Bronchial epithelial cell (primary cell): ENCODE data around the gene WDR64. TPM values are rescaled to one million over a fixed set of nuclear protein-coding genes. Genes with fewer than 3 reads are reported as not detected.
A peak's percentile ranks its signal among the peaks of the same experiment; 100 is the strongest.

Experiments
- DNase-seq: peaks from one replicate; pipeline ENCODE4 v3.0.0-alpha.2; 2010; ENCODE audit warnings: low read depth
- FAIRE-seq: peaks from 2 replicates; lab custom pipeline; 2011; peaks lifted over from hg19 to GRCh38; lab: Jason Lieb, UNC
- H3K27me3 ChIP-seq: 2 replicates; pipeline ENCODE4 v1.5.1; 2011; ENCODE audit warnings: low read length; ENCODE audit not compliant: control insufficient read depth, insufficient read depth
- H3K36me3 ChIP-seq: 2 replicates; pipeline ENCODE4 v1.5.1; 2011; ENCODE audit warnings: low read length; ENCODE audit not compliant: control insufficient read depth, insufficient read depth
- H3K4me3 ChIP-seq: 2 replicates; pipeline ENCODE4 v1.5.1; 2011; ENCODE audit warnings: mild to moderate bottlenecking, low read depth, low read length, control low read depth
- total RNA-seq: library from RNA; depleted of rRNA; stranded (reverse); fragments of >200 nt; gene quantifications from 2 replicates; pipeline ENCODE4 v1.2.1, GENCODE V29; 2014
- TF ChIP-seq, protein P1 (sequence below): IDR thresholded peaks from 2 replicates; pipeline ENCODE4 v1.5.1; 2011; ENCODE audit warnings: mild to moderate bottlenecking, moderate library complexity, low read length, control low read depth, inconsistent platforms; ENCODE audit not compliant: insufficient read depth, severe bottlenecking

The WDR64 gene
- total RNA-seq, 1 donor from 2014 or later: not detected

- DNase-seq: peak; percentile 70
- H3K36me3 ChIP-seq: no peaks in the 10 kb centered on the region
These were observed 10.1 kb upstream of the WDR64 start for GRCh38 chr1:241641773-241642592.

GRCh38 chr1:241642593-241642944 lies 9.5 kb upstream of the WDR64 start:
- Histone ChIP-seq H3K4me3 (no peak overlapping the region), H3K36me3 (no peaks in the 10 kb centered on the region), H3K27me3 (no peaks in the 10 kb centered on the region)
- TF ChIP-seq, protein P1, sequence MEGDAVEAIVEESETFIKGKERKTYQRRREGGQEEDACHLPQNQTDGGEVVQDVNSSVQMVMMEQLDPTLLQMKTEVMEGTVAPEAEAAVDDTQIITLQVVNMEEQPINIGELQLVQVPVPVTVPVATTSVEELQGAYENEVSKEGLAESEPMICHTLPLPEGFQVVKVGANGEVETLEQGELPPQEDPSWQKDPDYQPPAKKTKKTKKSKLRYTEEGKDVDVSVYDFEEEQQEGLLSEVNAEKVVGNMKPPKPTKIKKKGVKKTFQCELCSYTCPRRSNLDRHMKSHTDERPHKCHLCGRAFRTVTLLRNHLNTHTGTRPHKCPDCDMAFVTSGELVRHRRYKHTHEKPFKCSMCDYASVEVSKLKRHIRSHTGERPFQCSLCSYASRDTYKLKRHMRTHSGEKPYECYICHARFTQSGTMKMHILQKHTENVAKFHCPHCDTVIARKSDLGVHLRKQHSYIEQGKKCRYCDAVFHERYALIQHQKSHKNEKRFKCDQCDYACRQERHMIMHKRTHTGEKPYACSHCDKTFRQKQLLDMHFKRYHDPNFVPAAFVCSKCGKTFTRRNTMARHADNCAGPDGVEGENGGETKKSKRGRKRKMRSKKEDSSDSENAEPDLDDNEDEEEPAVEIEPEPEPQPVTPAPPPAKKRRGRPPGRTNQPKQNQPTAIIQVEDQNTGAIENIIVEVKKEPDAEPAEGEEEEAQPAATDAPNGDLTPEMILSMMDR: no peak
- DNase-seq (no peak), FAIRE-seq (no peak)

More at GRCh38 chr1:241641773-241642592, 10.1 kb upstream of the WDR64 start:
- no peaks in the 10 kb centered on the region for H3K27me3 ChIP-seq
- H3K4me3 ChIP-seq: no peak overlapping the region
- TF ChIP-seq, protein P1: no peak
- no peak for FAIRE-seq

DNA sequence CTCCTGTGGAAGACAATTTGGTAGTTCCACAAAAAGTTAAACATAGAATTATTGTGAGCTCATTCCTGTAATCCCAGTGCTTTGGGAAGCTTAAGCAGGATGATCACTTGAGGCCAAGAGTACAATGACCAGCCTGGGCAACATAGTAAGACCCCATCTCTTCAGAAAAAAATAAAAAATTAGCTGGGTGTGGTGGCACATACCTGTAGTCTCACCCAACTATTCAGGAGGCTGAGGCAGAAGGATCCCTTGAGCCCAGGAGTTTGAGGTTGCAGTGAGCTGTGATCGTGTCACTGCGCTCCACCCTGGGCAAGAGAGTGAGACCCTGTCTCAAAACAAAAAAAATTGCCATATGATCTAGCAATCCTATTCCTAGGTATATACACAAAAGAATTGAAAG lies 7.8 kb upstream of the WDR64 start:
- DNase-seq (no peak), FAIRE-seq (no peak)
- TF ChIP-seq, protein P1: no peak

GRCh38 chr1:241645199-241645598 lies 6.9 kb upstream of the WDR64 start:
- no peaks in the 10 kb centered on the region for H3K27me3 ChIP-seq
- no peak for FAIRE-seq

More for the DNA sequence above, 7.8 kb upstream of the WDR64 start:
- no peak overlapping the region for H3K4me3 ChIP-seq
- no peaks in the 10 kb centered on the region for H3K36me3 ChIP-seq
- no peaks in the 10 kb centered on the region for H3K27me3 ChIP-seq

GRCh38 chr1:241646201-241646600 lies 5.9 kb upstream of the WDR64 start:
- DNase-seq (peak; percentile 35), FAIRE-seq (no peak)
- Histone ChIP-seq H3K27me3 (no peaks in the 10 kb centered on the region), H3K36me3 (no peaks in the 10 kb centered on the region), H3K4me3 (no peak overlapping the region)
- TF ChIP-seq, protein P1: no peak

More at GRCh38 chr1:241645199-241645598, 6.9 kb upstream of the WDR64 start:
- DNase-seq: no peak
- TF ChIP-seq, protein P1: no peak
- Histone ChIP-seq H3K36me3 (no peaks in the 10 kb centered on the region), H3K4me3 (no peak overlapping the region)
